ENCODE measurements around the gene SLC16A5. TPM values are rescaled to one million over a fixed set of nuclear protein-coding genes. Genes with fewer than 3 reads are reported as not detected.

Gene SLC16A5
- total and polyA plus RNA-seq, 10 of the 15 experiments (the other 5 are each of a cell fraction or from before 2014, with no cell fraction given), result 0.03 to 3.1 (median 0.96) TPM

DNA sequence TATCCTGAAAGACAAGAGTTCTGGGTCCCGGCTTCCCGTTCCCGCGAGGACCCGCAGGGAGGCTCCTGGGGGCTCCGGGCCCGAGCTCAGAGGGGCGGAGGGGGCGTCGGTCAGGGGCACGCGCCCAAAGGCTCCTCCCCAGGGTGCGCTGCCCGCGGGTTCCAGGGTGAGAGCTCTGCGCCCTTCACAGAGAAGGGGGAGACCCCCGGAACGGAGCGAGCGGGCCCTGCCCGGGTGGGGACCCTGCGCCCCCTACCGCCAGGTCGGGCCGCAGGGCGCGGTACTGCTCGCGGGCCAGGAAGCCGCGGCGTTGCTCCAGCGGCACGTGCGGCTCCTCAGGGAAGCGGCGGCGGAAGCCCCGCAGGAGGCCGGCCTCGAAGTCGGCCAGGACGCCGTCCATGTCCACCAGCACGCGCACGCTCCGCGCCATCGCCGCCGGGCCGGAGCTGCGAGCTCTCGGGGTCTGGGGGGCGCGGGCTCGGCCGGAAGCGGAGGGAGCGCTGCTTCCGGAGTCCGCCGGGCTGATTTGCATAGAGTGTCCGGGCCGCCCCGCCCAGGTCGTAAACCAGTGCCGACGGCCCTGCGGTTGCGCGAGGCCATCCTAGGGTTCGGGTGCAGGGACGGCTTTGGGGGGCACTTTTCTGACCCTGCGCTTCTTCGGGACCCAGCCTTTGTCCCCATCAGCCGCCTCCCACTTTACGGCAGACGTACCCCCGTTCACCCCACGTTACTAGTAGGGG, 43.7 kb downstream of the SLC16A5 start, which contains the start of gene NT5C (continued):
- TF ChIP-seq, protein P1, sequence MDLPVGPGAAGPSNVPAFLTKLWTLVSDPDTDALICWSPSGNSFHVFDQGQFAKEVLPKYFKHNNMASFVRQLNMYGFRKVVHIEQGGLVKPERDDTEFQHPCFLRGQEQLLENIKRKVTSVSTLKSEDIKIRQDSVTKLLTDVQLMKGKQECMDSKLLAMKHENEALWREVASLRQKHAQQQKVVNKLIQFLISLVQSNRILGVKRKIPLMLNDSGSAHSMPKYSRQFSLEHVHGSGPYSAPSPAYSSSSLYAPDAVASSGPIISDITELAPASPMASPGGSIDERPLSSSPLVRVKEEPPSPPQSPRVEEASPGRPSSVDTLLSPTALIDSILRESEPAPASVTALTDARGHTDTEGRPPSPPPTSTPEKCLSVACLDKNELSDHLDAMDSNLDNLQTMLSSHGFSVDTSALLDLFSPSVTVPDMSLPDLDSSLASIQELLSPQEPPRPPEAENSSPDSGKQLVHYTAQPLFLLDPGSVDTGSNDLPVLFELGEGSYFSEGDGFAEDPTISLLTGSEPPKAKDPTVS (IDR thresholded peaks at IDR 0.05; ENCODE audit: low read depth, low read length), result no peak
- TF ChIP-seq SUPT20H (IDR thresholded peaks at IDR 0.05; ENCODE audit: borderline replicate concordance, control insufficient read depth, low read depth, low read length), result no peak
- TF ChIP-seq SPI1 (IDR thresholded peaks at IDR 0.05; ENCODE audit: borderline replicate concordance, insufficient read depth, low read depth, low read length), result no peak
- no peak for TF ChIP-seq PAX5 (IDR thresholded peaks at IDR 0.05; ENCODE audit: borderline replicate concordance, low read depth, low read length)
- no peak for TF ChIP-seq BCL11A (IDR thresholded peaks at IDR 0.05; ENCODE audit: low read depth, low read length)
- no peak; the same call in 1 of the 2 replicates for TF ChIP-seq TBL1XR1 (IDR thresholded peaks at IDR 0.05; ENCODE audit: low read depth, low read length)
- TF ChIP-seq CHD1 (IDR thresholded peaks at IDR 0.05; ENCODE audit: low read depth, low read length), result no peak; the same call in 1 of the 2 replicates
- no peak for TF ChIP-seq CBX3 (IDR thresholded peaks at IDR 0.05; ENCODE audit: borderline replicate concordance, low read depth)
- TF ChIP-seq, protein P2, sequence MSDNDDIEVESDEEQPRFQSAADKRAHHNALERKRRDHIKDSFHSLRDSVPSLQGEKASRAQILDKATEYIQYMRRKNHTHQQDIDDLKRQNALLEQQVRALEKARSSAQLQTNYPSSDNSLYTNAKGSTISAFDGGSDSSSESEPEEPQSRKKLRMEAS (IDR thresholded peaks at IDR 0.05; ENCODE audit: low read depth, low read length), result peak; percentile 84
- no peak for TF ChIP-seq YBX1 (IDR thresholded peaks at IDR 0.05)
- peak; percentile 76; the same call in 1 of the 2 replicates for TF ChIP-seq GABPA (IDR thresholded peaks at IDR 0.05; ENCODE audit: low read depth)
- TF ChIP-seq, protein P3, sequence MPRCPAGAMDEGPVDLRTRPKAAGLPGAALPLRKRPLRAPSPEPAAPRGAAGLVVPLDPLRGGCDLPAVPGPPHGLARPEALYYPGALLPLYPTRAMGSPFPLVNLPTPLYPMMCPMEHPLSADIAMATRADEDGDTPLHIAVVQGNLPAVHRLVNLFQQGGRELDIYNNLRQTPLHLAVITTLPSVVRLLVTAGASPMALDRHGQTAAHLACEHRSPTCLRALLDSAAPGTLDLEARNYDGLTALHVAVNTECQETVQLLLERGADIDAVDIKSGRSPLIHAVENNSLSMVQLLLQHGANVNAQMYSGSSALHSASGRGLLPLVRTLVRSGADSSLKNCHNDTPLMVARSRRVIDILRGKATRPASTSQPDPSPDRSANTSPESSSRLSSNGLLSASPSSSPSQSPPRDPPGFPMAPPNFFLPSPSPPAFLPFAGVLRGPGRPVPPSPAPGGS (IDR thresholded peaks at IDR 0.05; ENCODE audit: borderline replicate concordance, insufficient read depth, low read depth, low read length, poor library complexity, severe bottlenecking), result no peak
- TF ChIP-seq SREBF1 (IDR thresholded peaks at IDR 0.05; ENCODE audit: low read length), result no peak
- TF ChIP-seq NRF1 (conservative IDR thresholded peaks at IDR 0.05; ENCODE audit: low read depth, low read length), result 0 out of 2 replicates have a peak, but pooled peaks have one; percentile 27
- TF ChIP-seq CHD2 (IDR thresholded peaks at IDR 0.05; ENCODE audit: borderline replicate concordance, low read depth, low read length), result no peak; the same call in 1 of the 2 replicates
- TF ChIP-seq, protein P4, sequence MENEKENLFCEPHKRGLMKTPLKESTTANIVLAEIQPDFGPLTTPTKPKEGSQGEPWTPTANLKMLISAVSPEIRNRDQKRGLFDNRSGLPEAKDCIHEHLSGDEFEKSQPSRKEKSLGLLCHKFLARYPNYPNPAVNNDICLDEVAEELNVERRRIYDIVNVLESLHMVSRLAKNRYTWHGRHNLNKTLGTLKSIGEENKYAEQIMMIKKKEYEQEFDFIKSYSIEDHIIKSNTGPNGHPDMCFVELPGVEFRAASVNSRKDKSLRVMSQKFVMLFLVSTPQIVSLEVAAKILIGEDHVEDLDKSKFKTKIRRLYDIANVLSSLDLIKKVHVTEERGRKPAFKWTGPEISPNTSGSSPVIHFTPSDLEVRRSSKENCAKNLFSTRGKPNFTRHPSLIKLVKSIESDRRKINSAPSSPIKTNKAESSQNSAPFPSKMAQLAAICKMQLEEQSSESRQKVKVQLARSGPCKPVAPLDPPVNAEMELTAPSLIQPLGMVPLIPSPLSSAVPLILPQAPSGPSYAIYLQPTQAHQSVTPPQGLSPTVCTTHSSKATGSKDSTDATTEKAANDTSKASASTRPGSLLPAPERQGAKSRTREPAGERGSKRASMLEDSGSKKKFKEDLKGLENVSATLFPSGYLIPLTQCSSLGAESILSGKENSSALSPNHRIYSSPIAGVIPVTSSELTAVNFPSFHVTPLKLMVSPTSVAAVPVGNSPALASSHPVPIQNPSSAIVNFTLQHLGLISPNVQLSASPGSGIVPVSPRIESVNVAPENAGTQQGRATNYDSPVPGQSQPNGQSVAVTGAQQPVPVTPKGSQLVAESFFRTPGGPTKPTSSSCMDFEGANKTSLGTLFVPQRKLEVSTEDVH (IDR thresholded peaks at IDR 0.05; ENCODE audit: low read depth, partially characterized antibody), result no peak
- no peak for TF ChIP-seq ZBED1 (IDR thresholded peaks at IDR 0.05; ENCODE audit: borderline replicate concordance)
- TF ChIP-seq NR2C1 (IDR thresholded peaks at IDR 0.05), result no peak
- TF ChIP-seq POLR2A (IDR thresholded peaks at IDR 0.05; ENCODE audit: low read depth, low read length), result peak; percentile 96
- peak; percentile 82 for TF ChIP-seq RUNX3 (IDR thresholded peaks at IDR 0.05; ENCODE audit: low read length)
- TF ChIP-seq, protein P5, sequence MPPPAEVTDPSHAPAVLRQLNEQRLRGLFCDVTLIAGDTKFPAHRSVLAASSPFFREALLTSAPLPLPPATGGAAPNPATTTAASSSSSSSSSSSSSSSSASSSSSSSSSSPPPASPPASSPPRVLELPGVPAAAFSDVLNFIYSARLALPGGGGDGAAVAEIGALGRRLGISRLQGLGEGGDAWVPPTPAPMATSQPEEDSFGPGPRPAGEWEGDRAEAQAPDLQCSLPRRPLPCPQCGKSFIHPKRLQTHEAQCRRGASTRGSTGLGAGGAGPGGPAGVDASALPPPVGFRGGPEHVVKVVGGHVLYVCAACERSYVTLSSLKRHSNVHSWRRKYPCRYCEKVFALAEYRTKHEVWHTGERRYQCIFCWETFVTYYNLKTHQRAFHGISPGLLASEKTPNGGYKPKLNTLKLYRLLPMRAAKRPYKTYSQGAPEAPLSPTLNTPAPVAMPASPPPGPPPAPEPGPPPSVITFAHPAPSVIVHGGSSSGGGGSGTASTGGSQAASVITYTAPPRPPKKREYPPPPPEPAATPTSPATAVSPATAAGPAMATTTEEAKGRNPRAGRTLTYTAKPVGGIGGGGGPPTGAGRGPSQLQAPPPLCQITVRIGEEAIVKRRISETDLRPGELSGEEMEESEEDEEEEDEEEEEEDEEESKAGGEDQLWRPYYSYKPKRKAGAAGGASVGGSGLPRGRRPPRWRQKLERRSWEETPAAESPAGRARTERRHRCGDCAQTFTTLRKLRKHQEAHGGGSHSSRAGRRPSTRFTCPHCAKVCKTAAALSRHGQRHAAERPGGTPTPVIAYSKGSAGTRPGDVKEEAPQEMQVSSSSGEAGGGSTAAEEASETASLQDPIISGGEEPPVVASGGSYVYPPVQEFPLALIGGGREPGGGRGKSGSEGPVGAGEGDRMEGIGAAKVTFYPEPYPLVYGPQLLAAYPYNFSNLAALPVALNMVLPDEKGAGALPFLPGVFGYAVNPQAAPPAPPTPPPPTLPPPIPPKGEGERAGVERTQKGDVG (CRISPR knock-in tag; IDR thresholded peaks at IDR 0.05), result no peak
- no peak for TF ChIP-seq SIX5 (IDR thresholded peaks at IDR 0.05; ENCODE audit: low read depth, low read length, severe bottlenecking)
